HG02885 (cell line): ENCODE measurements around the gene ZER1.
"Not testable (repeated sequence)": the region's sequence is repeated elsewhere in the genome, so short reads cannot be mapped to it uniquely, and the experiment has no call there.

Source experiments
- ATAC-seq: cut with Tn5 transposase; IDR thresholded peaks from one replicate; pipeline ENCODE4 v1.9.1; 2021; ENCODE audit warnings: mild to moderate bottlenecking; ENCODE audit not compliant: unreplicated experiment, poor library complexity

ZER1 gene

DNA sequence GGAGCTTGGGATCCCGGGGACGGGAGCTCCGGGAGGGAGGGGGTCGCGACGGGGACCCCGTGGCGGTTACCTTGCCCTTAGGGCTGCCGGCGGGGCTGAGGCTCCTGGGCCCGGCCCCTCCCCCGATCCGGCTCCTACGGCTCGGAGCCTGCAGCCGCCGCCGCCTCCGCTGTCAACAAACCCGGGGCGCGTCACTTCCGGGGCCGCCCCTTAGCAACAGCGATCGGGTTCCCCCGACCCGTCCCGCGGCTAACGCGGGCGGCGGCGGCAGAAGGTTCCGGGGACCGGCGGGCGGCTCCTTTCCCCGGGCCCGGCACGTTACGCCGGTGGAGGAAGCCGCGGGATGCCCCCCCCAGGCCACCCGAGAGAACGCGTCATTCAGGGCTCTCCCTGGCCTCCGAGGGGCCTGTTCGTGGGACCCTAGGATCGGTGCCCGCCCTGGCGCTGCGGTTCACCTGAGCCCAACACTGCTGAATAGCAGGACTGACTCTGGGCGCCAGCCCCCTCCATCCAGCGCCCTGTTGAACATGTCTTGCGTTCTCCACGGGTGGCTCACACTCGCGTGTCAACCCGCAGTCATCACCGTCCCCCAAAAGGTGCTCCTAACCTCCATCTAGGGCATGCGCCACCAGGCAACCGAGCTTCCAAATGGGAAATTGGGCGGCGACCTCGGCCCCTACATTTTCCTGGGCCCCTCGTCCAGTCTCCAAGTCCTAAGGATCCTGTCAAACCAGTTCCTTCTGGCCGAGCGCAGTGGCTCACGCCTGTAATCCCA, at the start of gene ZER1:
Gene ZER1 (minus strand): TSS at position 183 of the 775 bp plus-strand sequence. CDS start 16,362 bp downstream, outside the sequence.
- peak; percentile 88 for ATAC-seq

DNA sequence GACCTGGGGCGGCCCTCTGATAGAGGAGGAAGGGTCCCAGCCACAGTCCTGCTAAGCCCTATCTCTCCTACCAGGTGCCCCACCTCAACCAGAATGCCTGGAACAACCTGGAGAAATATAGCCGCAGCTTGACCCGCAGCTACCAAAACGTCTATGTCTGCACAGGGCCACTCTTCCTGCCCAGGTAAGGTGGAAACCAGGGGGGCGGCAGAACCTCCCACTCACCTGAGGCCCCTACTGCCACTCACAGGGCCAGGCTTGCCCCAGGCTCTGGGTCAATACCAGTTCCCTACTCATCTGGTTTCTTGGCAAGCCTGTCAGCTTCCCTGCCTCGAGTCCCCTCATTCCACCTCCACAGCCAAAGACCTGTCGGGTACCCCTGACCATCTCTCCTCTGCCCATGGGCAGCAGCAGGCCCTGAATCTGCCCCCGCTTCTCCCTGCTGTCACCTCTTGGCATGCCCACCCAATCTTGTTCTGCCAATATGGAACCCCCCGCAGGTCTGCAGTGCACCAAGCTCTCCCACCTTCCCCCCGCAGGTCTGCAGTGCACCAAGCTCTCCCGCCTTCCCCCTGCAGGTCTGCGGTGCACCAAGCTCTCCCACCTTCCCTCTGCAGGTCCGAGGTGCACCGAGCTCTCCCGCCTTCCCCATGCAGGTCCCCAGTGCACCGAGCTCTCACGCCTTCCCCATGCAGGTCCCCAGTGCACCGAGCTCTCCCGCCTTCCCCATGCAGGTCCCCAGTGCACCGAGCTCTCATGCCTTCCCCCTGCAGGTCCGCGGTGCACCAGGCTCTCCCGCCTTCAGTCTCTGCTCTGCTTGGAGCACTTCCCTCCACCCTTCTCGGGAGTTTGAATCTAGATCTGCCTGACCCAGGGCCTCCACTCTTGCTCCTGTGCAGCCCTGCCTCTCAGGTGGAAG, 49.2 kb upstream of the ZER1 start:
- no peak for ATAC-seq

GRCh38 chr9:128819716-128820664, 48.3 kb upstream of the ZER1 start:
- no peak for ATAC-seq

- ATAC-seq: peak; percentile 30
Measured at GRCh38 chr9:128818839-128819715, 47.4 kb upstream of the ZER1 start.

DNA sequence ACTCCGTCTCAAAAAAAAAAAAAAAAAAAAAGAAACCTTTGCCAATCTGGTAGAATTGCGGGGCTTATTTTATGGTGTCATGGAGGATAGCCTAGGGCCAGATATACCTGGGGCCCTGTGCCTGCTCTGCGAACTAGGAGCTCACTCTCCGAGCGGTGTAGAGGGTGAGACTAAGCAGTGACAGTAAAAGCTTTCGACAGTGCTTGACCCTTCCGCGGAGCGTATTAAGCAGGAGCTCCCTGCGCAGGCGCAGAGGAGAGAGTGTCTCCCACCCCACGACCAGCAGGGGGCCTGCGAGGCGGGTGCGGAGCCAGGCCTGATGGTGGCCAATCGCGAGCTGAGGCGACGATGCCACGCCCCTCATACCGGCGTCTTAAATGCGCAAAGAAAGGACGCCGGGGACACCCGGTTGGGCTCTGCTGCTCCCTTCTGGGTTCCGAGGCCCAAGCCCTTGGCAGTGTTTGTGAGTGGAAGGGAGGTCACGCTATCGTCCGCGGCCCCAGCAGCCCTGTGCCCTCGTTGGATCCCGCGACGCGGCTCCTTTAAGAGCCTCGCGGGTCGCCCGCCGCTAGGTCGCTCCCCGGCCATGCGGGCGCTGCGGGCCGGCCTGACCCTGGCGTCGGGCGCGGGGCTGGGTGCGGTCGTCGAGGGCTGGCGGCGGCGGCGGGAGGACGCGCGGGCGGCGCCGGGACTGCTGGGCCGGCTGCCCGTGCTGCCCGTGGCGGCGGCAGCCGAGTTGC, 46.5 kb upstream of the ZER1 start, which contains the start of gene ENDOG:
Gene ENDOG (plus strand): TSS at position 402 of the 740 bp plus-strand sequence. CDS start 185 bp downstream, at position 587.
- peak; percentile 92 for ATAC-seq

GRCh38 chr9:128810873-128811272, 39.1 kb upstream of the ZER1 start:
- no peak for ATAC-seq

DNA sequence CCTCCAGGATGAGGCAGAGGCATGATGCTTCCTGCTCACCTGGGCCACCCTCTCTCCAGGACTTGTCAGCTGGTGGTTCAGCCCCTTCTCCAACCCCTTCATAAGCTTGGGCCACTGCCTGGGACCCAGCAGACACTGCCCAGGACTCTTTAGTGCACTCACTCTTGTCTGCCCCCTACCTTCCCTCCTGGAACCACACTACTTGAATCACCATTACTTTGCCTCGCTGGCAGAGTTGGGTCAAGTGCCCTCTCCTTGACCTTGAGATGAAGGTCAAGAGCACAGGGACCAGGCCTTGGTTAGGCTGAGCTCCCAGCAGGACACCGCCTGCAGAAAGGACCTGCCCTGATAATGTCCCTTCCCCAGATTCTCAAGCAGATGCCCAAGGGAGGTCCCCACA, 38.1 kb upstream of the ZER1 start:
- no peak for ATAC-seq

DNA sequence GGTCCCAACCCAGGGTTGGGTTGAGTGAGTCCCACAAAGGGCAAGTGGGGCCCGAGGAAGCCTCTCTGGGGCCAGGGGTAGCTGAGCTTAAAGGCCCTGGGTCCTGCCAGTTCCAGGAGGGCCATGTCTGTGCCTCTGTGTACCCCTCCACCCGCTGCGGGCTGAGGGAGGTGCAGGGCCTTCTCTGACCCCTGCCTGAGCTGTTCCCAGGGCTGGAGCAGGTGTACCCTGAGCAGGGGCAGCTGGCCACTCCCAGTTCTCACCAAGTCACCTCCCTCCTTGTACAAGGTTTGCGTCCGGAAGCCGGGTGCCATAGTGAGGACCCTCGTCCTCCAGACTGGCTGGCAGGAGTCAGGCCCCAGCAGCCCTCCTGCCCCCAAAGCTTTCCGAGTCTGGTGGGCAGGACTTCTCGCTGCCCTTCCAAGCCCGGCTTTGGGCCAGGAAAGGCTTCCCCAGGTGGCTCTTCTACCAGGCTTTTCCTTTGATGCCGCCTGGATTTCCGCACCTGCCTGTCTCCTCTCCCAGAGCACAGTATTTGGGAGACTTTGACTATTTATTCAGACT, 37.4 kb upstream of the ZER1 start:
- no peak for ATAC-seq

GRCh38 chr9:128808543-128808942, 36.8 kb upstream of the ZER1 start:
- no peak for ATAC-seq

GRCh38 chr9:128807827-128808226, 36.1 kb upstream of the ZER1 start:
- no peak for ATAC-seq

DNA sequence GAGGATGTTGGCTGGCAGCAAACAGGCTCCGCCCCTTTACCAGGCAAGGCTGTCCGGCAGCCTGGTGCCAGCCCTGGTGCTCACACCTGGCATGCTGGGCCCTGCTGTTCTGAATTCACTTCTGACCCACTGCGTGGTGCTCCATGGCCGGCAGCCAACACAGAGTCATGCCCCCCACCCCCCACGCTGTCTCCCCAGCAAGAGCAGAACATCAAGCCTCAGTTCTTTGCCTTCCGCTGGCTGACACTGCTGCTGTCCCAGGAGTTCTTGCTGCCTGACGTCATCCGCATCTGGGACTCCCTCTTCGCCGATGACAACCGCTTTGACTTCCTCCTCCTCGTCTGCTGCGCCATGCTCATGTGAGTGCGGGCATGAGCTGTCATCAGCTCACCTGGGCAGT, 33.9 kb upstream of the ZER1 start:
- ATAC-seq: no peak

DNA sequence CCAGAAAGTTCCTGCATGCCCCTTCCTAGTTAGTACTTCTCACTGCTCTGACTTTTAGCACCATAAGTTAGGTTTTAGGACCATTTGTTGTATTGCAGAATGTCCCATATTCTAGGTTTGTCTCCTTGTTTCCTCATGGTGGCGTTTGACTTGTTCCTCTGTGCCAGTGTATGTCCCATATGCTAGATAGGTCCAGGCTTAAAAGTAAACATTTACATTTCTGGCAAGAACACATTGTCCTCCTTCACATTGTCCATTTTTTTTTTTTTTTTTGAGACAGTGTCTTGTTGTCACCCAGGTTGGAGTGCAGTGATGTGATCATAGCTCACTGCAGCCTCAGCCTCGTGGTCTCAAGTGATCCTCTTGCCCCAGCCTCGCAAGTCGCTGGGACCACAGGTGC, 30.8 kb upstream of the ZER1 start:
- no peak for ATAC-seq

GRCh38 chr9:128800061-128800460, 28.3 kb upstream of the ZER1 start:
- ATAC-seq: no peak

DNA sequence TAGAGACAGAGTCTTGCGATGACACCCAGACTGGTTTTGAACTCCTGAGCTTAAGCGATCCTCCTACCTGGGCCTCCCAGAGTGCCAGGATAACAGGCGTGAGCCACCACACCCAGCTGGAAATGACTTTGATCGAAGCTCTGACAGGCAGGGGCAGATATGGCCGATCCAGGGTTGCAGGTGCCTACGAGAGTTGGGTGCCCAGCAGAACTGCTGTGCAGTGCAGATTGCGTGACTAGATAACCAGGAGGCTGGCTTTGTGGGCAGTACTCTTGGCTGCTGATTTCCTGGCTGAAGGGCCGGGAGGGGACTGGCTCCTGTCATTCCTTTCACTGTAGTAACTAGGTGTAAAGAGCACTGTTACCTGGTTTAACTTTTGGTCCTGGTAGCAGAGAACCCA, 27.2 kb upstream of the ZER1 start:
- no peak for ATAC-seq

DNA sequence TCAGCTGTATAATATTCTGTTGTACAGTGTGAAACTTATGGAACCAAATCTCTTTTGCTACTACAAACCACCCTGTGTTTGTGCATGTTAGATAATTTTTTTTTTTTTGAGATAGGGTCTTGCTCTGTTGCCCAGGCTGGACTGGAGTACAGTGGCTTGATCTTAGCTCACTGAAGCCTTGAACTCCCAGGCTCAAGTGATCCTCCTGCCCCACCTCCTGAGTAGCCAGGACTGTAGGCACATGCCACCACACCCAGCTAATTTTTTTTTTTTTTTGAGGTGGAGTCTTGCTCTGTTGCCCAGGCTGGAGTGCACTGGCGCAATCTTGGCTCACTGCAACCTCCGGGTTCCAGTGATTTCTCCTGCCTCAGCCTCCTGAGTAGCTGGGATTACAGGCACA, 23.2 kb upstream of the ZER1 start:
- ATAC-seq: not testable (repeated sequence)

DNA sequence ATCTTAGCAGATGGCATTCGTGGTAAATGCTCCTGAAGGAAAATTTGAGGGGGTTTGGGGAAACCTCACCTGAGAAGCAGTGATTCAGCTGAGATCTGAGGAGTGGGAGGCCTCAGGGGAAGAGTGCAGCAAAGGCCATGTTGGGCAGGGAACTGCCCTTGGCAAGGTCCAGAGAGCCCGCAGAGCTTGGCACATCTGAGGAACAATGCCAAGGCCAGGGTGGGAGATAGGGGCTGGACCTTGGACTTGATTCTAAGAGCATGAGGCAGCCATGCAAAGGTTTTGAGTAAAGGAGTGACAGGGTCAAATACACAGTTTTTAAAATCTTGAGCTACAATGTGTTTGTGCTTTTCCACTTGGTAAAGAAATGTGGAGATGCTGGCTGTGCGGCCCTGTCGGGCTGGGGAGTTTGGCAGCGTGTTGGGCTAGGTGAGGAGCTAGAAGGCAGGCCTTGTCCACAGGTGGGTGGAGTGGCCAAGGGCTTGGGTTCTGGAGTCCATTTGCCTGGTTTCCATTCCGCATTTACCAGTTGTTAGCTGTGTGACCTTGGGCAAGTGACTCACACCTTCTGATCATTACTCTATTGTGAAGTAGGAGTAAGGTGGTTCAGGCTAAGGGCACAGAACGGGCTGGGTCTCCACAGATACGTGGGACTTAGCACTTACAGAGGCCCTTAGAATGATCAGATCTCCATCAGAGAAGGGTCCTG, 21.4 kb upstream of the ZER1 start:
- ATAC-seq: no peak

- ATAC-seq: no peak
Measured at GRCh38 chr9:128792134-128792533, 20.4 kb upstream of the ZER1 start.

GRCh38 chr9:128790536-128790935, 18.8 kb upstream of the ZER1 start:
- no peak for ATAC-seq
